Forelimb muscle (tissue), 1 donor: ENCODE results near the gene KRTAP21-3. TPM values are rescaled to one million over a fixed set of nuclear protein-coding genes. Genes with fewer than 3 reads are reported as not detected.

Source experiments
- polyA plus RNA-seq: library from polyadenylated mRNA; unstranded; fragments of 120-200 nt; gene quantifications from one replicate; pipeline ENCODE4 v1.2.1, GENCODE V29; 2013; ENCODE audit not compliant: insufficient read length

KRTAP21-3 gene
- polyA plus RNA-seq, 1 donor, result not detected

Other genes with a start within 250 kb of the KRTAP21-3 start
- gene KRTAP19-1, start 238.4 kb downstream of the KRTAP21-3 start, polyA plus RNA-seq, result not detected
- not detected for gene KRTAP19-2, start 231.3 kb downstream of the KRTAP21-3 start, polyA plus RNA-seq
- gene KRTAP19-3, start 226.8 kb downstream of the KRTAP21-3 start, polyA plus RNA-seq, result not detected
- not detected for gene KRTAP19-4, start 221.6 kb downstream of the KRTAP21-3 start, polyA plus RNA-seq
- not detected for gene KRTAP19-5, start 216.6 kb downstream of the KRTAP21-3 start, polyA plus RNA-seq
- not detected for gene KRTAP19-6, start 176.9 kb downstream of the KRTAP21-3 start, polyA plus RNA-seq
- gene KRTAP19-7, start 157.5 kb downstream of the KRTAP21-3 start, polyA plus RNA-seq, result not detected
- not detected for gene KRTAP22-2, start 128.4 kb downstream of the KRTAP21-3 start, polyA plus RNA-seq
- not detected for gene KRTAP6-3, start 126.3 kb downstream of the KRTAP21-3 start, polyA plus RNA-seq
- not detected for gene KRTAP6-2, start 119.9 kb downstream of the KRTAP21-3 start, polyA plus RNA-seq
- not detected for gene KRTAP22-1, start 117.7 kb downstream of the KRTAP21-3 start, polyA plus RNA-seq
- not detected for gene KRTAP6-1, start 104.8 kb downstream of the KRTAP21-3 start, polyA plus RNA-seq
- not detected for gene KRTAP20-1, start 102.4 kb downstream of the KRTAP21-3 start, polyA plus RNA-seq
- not detected for gene KRTAP20-4, start 98.2 kb downstream of the KRTAP21-3 start, polyA plus RNA-seq
- not detected for gene KRTAP20-2, start 83.6 kb downstream of the KRTAP21-3 start, polyA plus RNA-seq
- not detected for gene KRTAP20-3, start 75.9 kb downstream of the KRTAP21-3 start, polyA plus RNA-seq
- gene KRTAP21-2, start 28.5 kb upstream of the KRTAP21-3 start, polyA plus RNA-seq, result not detected
- gene KRTAP21-1, start 36.7 kb upstream of the KRTAP21-3 start, polyA plus RNA-seq, result not detected
- not detected for gene KRTAP8-1, start 94.5 kb upstream of the KRTAP21-3 start, polyA plus RNA-seq
- not detected for gene KRTAP7-1, start 111.0 kb upstream of the KRTAP21-3 start, polyA plus RNA-seq
- gene KRTAP11-1, start 162.8 kb upstream of the KRTAP21-3 start, polyA plus RNA-seq, result not detected